ENCODE results near the gene EZR. TPM values are rescaled to one million over a fixed set of nuclear protein-coding genes. Genes with fewer than 3 reads are reported as not detected.
A peak's percentile ranks its signal among the peaks of the same experiment; 100 is the strongest.

The EZR gene
- total and polyA plus RNA-seq, 9 of the 15 experiments (the other 6 are each of a cell fraction or from before 2014, with no cell fraction given): 36.5 to 162 (median 104) TPM

DNA sequence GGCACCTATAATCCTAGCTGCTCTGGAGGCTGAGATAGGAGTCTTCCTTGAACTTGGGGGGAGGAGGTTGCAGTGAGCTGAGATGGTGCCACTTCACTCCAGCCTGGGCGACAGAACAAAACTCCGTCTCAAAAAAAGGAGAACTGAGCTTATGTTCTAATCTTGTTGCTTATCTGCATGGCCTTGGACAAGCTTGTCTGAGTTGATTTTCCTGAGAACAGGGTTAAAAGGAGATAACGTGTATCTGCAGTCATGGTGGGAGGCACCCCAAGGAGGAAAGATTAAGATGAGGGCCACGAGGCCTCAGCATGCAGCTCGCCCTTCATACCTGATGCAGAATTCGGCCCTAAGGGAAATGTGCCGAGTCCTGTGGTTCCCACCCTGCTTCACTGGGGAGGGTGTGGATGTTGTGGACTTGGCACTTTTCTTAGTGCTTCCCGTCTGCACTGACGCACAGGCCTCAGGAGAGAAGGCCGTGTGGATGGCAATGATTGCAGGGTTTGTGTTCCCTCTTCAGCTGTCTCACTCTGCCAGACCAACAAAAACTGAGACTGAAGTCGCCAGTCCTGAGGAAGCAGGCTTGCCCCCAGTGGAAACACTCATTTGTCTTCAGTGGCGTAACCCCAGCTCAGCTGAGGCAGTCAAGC is 56.3 kb downstream of the EZR start (continued):
- TF ChIP-seq RB1 (IDR thresholded peaks at IDR 0.05; ENCODE audit: low read depth) (peak; percentile 21; the same call in 1 of the 2 replicates), MEIS2 (IDR thresholded peaks at IDR 0.05; ENCODE audit: partially characterized antibody) (peak; percentile 34), NR1H2 (CRISPR knock-in tag; IDR thresholded peaks at IDR 0.05) (no peak), ZNF785 (CRISPR knock-in tag; IDR thresholded peaks at IDR 0.05) (no peak), CEBPG (CRISPR knock-in tag; IDR thresholded peaks at IDR 0.05) (no peak), CEBPG (tag; conservative IDR thresholded peaks at IDR 0.05 in 1 of 2, IDR thresholded peaks at IDR 0.05 in 1 of 2) (0 out of 4 replicates have a peak, but pooled peaks of 1 of the 2 experiments have one; percentile 1), XRCC4 (IDR thresholded peaks at IDR 0.05; ENCODE audit: extremely low read depth, insufficient read depth, insufficient read length) (no peak), RBM14 (IDR thresholded peaks at IDR 0.05; ENCODE audit: borderline replicate concordance, insufficient read depth, low read depth, low read length) (no peak), FOXJ2 (tag; IDR thresholded peaks at IDR 0.05) (peak; percentile 62), ETS2 (tag; IDR thresholded peaks at IDR 0.05; ENCODE audit: borderline replicate concordance, poor library complexity, severe bottlenecking) (no peak), PHTF2 (CRISPR knock-in tag; IDR thresholded peaks at IDR 0.05) (no peak), TCF3 (CRISPR knock-in tag; IDR thresholded peaks at IDR 0.05) (peak; percentile 96), FOXA1 (IDR thresholded peaks at IDR 0.05; ENCODE audit: borderline replicate concordance) (no peak), CREBBP (IDR thresholded peaks at IDR 0.05; ENCODE audit: low read depth, low read length) (no peak), NFYB (IDR thresholded peaks at IDR 0.05; ENCODE audit: extremely low read depth, insufficient read length) (no peak), HNRNPK (IDR thresholded peaks at IDR 0.05; ENCODE audit: low read depth, low read length, poor library complexity, severe bottlenecking) (no peak)
- TF ChIP-seq, protein P1, sequence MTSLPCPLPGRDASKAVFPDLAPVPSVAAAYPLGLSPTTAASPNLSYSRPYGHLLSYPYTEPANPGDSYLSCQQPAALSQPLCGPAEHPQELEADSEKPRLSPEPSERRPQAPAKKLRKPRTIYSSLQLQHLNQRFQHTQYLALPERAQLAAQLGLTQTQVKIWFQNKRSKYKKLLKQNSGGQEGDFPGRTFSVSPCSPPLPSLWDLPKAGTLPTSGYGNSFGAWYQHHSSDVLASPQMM (CRISPR knock-in tag; IDR thresholded peaks at IDR 0.05): no peak
- TF ChIP-seq, protein P2, sequence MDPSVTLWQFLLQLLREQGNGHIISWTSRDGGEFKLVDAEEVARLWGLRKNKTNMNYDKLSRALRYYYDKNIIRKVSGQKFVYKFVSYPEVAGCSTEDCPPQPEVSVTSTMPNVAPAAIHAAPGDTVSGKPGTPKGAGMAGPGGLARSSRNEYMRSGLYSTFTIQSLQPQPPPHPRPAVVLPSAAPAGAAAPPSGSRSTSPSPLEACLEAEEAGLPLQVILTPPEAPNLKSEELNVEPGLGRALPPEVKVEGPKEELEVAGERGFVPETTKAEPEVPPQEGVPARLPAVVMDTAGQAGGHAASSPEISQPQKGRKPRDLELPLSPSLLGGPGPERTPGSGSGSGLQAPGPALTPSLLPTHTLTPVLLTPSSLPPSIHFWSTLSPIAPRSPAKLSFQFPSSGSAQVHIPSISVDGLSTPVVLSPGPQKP (CRISPR knock-in tag; IDR thresholded peaks at IDR 0.05): no peak
- TF ChIP-seq, protein P3, sequence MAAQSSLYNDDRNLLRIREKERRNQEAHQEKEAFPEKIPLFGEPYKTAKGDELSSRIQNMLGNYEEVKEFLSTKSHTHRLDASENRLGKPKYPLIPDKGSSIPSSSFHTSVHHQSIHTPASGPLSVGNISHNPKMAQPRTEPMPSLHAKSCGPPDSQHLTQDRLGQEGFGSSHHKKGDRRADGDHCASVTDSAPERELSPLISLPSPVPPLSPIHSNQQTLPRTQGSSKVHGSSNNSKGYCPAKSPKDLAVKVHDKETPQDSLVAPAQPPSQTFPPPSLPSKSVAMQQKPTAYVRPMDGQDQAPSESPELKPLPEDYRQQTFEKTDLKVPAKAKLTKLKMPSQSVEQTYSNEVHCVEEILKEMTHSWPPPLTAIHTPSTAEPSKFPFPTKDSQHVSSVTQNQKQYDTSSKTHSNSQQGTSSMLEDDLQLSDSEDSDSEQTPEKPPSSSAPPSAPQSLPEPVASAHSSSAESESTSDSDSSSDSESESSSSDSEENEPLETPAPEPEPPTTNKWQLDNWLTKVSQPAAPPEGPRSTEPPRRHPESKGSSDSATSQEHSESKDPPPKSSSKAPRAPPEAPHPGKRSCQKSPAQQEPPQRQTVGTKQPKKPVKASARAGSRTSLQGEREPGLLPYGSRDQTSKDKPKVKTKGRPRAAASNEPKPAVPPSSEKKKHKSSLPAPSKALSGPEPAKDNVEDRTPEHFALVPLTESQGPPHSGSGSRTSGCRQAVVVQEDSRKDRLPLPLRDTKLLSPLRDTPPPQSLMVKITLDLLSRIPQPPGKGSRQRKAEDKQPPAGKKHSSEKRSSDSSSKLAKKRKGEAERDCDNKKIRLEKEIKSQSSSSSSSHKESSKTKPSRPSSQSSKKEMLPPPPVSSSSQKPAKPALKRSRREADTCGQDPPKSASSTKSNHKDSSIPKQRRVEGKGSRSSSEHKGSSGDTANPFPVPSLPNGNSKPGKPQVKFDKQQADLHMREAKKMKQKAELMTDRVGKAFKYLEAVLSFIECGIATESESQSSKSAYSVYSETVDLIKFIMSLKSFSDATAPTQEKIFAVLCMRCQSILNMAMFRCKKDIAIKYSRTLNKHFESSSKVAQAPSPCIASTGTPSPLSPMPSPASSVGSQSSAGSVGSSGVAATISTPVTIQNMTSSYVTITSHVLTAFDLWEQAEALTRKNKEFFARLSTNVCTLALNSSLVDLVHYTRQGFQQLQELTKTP (IDR thresholded peaks at IDR 0.05; ENCODE audit: low read depth in 1 of 2, partially characterized antibody in 2 of 2): peak; percentile 27 to 65
- TF ChIP-seq, protein P4, sequence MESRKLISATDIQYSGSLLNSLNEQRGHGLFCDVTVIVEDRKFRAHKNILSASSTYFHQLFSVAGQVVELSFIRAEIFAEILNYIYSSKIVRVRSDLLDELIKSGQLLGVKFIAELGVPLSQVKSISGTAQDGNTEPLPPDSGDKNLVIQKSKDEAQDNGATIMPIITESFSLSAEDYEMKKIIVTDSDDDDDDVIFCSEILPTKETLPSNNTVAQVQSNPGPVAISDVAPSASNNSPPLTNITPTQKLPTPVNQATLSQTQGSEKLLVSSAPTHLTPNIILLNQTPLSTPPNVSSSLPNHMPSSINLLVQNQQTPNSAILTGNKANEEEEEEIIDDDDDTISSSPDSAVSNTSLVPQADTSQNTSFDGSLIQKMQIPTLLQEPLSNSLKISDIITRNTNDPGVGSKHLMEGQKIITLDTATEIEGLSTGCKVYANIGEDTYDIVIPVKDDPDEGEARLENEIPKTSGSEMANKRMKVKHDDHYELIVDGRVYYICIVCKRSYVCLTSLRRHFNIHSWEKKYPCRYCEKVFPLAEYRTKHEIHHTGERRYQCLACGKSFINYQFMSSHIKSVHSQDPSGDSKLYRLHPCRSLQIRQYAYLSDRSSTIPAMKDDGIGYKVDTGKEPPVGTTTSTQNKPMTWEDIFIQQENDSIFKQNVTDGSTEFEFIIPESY (CRISPR knock-in tag; IDR thresholded peaks at IDR 0.05): no peak; the same call in 1 of the 2 replicates
